Measurements from ENCODE around the gene SYT2.
A peak's percentile ranks its signal among the peaks of the same experiment; 100 is the strongest.
"Not testable (repeated sequence)": the region's sequence is repeated elsewhere in the genome, so short reads cannot be mapped to it uniquely, and the experiment has no call there.

SYT2 gene

GRCh38 chr1:202622388-202622787 is 87.9 kb downstream of the SYT2 start:
- no peak for DNase-seq

- no peak for DNase-seq
These were observed 88.8 kb downstream of the SYT2 start for GRCh38 chr1:202621446-202621845.

- DNase-seq: not testable (repeated sequence)
These were observed 90.2 kb downstream of the SYT2 start for GRCh38 chr1:202620036-202620435.

GRCh38 chr1:202619505-202619904 is 90.7 kb downstream of the SYT2 start:
- no peak for DNase-seq

GRCh38 chr1:202619012-202619411 is 91.2 kb downstream of the SYT2 start:
- peak in 1 of 14 donors; percentile 18 for DNase-seq

GRCh38 chr1:202616355-202616915 is 93.8 kb downstream of the SYT2 start:
- DNase-seq: peak in 1 of 14 donors; percentile 41

- peak in 5 of 14 donors; percentile 30 to 55 (median 40) for DNase-seq
These were observed 94.5 kb downstream of the SYT2 start for GRCh38 chr1:202615501-202616354.

- not testable (repeated sequence) for DNase-seq
These were observed 95.1 kb downstream of the SYT2 start for GRCh38 chr1:202615208-202615500.

GRCh38 chr1:202614363-202615207 is 95.7 kb downstream of the SYT2 start:
- not testable (repeated sequence) for DNase-seq

GRCh38 chr1:202613571-202613970 is 96.7 kb downstream of the SYT2 start:
- DNase-seq: no peak

GRCh38 chr1:202612036-202612435 is 98.2 kb downstream of the SYT2 start:
- not testable (repeated sequence) for DNase-seq

GRCh38 chr1:202605515-202605914 is 104.7 kb downstream of the SYT2 start:
- no peak for DNase-seq

GRCh38 chr1:202603435-202603834 is 106.8 kb downstream of the SYT2 start:
- DNase-seq: no peak

GRCh38 chr1:202600432-202601041 is 109.7 kb downstream of the SYT2 start:
- peak in 1 of 14 donors; percentile 18 for DNase-seq

- peak in 1 of 14 donors; percentile 10 for DNase-seq
These were observed 110.4 kb downstream of the SYT2 start for GRCh38 chr1:202599669-202600431.

- DNase-seq: no peak
These were observed 113.0 kb downstream of the SYT2 start for GRCh38 chr1:202597090-202597761.

GRCh38 chr1:202596638-202597037 is 113.6 kb downstream of the SYT2 start:
- DNase-seq: no peak

GRCh38 chr1:202593845-202594244 is 116.4 kb downstream of the SYT2 start:
- DNase-seq: no peak

GRCh38 chr1:202592146-202592545 is 118.1 kb downstream of the SYT2 start:
- no peak for DNase-seq

GRCh38 chr1:202591515-202591914 is 118.7 kb downstream of the SYT2 start:
- no peak for DNase-seq

- DNase-seq: no peak
These were observed 119.3 kb downstream of the SYT2 start for GRCh38 chr1:202590975-202591411.
